Measurements from ENCODE around the gene ARHGEF7.

DNA sequence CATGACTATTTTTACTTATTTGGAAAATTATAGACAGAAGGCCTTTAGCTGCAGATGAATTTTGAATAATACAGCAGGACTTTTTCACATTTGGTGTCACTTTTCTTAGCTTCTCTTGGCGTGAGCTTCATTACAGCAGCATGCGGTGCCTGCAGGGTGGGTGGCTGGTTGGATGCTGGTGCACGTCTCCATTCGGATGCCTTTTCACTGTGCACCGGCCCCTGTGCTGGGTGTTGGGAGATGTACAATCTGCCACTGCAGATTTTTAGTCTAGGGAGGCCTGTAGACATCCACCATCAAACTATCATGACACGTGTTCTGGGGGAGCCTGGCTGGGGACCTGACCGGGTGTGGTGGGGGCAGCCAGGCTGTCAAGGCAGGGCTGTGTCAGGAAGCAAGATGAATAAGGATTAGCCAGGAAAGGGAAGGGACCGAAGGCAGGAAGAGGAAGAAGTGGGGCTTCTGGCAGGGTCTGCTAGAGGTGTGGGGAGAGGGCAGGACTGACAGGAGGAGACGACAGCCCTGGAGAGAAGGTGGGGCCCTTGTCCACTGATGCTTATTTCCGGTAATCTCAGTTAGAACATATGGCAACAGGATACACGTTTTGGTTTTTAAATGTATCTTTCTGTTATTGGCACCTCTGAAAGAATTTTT lies 88.8 kb downstream of the ARHGEF7 start:
- TF ChIP-seq POLR2A (IDR thresholded peaks at IDR 0.05) (no peak), EP300 (IDR thresholded peaks at IDR 0.05) (no peak)
- TF ChIP-seq, protein P1, sequence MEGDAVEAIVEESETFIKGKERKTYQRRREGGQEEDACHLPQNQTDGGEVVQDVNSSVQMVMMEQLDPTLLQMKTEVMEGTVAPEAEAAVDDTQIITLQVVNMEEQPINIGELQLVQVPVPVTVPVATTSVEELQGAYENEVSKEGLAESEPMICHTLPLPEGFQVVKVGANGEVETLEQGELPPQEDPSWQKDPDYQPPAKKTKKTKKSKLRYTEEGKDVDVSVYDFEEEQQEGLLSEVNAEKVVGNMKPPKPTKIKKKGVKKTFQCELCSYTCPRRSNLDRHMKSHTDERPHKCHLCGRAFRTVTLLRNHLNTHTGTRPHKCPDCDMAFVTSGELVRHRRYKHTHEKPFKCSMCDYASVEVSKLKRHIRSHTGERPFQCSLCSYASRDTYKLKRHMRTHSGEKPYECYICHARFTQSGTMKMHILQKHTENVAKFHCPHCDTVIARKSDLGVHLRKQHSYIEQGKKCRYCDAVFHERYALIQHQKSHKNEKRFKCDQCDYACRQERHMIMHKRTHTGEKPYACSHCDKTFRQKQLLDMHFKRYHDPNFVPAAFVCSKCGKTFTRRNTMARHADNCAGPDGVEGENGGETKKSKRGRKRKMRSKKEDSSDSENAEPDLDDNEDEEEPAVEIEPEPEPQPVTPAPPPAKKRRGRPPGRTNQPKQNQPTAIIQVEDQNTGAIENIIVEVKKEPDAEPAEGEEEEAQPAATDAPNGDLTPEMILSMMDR (IDR thresholded peaks at IDR 0.05): no peak
